Esophagus squamous epithelium (tissue), 4 donors: ENCODE data around the gene GJB1.

Experiments
- CTCF ChIP-seq, 6 experiments: fragments of 450-650 bp in 4 of 6; fragments of 200-600 bp in 2 of 6; sonication (generic) in 2 of 6; IDR thresholded peaks; one replicate each; pipeline ENCODE4 v1.5.1; 2016 to 2019; ENCODE audit warnings: antibody characterized with exemption in 6 of 6, mild to moderate bottlenecking in 4 of 6, moderate library complexity in 4 of 6
- POLR2A ChIP-seq, 4 donors: fragments of 450-650 bp; IDR thresholded peaks; one replicate each; pipeline ENCODE4 v1.6.1; 2017; ENCODE audit warnings: antibody characterized with exemption in 4 of 4, mild to moderate bottlenecking in 4 of 4, moderate library complexity in 3 of 4

GRCh38 chrX:71177327-71177726, 45.7 kb upstream of the GJB1 start:
- TF ChIP-seq CTCF (IDR thresholded peaks at IDR 0.05) (no peak), POLR2A (IDR thresholded peaks at IDR 0.05) (no peak)
